DMS153 treated with DMSO at 0.1 percent for 48 hours (cell line): ENCODE results near the gene LUC7L2.
"Not testable (repeated sequence)": the region's sequence is repeated elsewhere in the genome, so short reads cannot be mapped to it uniquely, and the experiment has no call there.

Source experiments
- DNase-seq: peaks from one replicate; lab custom pipeline; 2025; ENCODE audit not compliant: unreplicated experiment; lab: John Stamatoyannopoulos, UW

LUC7L2 gene, protein sequence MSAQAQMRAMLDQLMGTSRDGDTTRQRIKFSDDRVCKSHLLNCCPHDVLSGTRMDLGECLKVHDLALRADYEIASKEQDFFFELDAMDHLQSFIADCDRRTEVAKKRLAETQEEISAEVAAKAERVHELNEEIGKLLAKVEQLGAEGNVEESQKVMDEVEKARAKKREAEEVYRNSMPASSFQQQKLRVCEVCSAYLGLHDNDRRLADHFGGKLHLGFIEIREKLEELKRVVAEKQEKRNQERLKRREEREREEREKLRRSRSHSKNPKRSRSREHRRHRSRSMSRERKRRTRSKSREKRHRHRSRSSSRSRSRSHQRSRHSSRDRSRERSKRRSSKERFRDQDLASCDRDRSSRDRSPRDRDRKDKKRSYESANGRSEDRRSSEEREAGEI

DNA sequence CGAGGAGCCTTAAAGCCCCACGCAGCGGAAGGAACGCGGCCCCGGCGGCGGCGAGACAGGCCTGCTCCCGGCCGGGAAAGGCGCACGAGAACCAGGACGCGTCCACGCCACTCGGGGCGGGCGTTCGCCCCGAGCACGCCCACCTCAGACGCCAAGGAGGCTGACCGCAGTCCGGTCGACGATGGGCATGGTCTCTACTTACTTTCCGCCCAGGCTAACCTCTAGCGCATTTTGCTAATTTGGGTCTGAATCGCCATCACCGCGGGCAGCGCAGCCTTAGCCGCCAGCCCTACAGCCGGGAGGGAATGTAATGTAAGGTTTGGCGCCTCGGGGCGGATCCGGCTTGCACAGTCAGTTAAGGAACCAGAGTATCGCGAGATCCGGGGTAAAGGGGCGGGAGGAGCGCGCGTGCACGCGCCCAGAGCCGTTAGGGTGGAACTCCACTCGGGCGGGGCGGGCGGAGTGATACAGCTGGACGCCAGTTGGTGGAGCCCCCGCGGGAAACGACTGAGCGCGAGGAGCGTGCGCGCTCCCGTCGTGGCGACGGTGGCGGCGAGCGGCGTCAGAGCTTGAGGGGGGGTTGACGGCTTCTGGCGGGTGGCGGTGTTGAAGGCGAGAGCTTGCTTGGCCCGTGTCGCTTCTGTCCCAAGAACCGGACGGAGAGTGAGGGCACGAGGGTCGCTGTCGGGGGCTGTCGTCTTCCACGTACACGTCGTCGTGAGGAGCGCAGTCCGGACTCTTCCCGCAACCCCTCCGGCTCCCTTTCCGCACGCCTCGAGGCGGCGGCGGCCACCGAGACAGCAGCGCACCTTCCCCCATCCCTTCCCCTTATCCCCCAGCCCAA lies at the start of gene LUC7L2:
Gene LUC7L2 (plus strand): TSS at position 529 of the 844 bp plus-strand sequence. CDS start 368 bp downstream, outside the sequence.
- DNase-seq = peak; percentile 96

DNA sequence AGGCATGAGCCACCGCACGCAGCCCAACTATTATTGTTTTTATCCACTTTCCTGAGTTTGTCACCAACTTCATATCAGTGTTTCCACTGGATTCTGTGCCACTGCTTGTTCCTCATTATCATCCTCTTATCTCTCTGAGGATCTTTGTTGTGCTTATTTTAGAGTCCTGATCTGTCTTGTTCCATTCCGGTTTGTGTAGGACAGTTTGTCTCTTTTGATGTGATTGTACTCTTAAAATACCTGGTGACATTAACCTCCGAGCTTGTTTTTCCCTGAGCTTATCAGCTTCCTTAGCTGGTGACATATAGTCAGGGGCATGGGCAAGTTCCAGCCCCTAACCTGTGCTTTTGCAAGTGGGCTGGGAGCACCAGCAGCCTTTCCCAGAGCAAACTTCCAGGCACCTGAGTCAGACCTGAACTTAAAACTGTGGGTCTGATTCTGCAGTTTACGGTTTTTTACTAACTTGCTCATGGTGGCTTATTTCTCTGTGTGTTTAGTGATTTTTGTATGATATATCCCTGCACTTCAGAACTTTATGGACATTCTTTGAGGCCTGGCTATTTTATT lies 41.7 kb upstream of the LUC7L2 start:
- no peak for DNase-seq

GRCh38 chr7:139321071-139321745 lies 38.5 kb upstream of the LUC7L2 start:
- DNase-seq = no peak

GRCh38 chr7:139324709-139325108 lies 35.0 kb upstream of the LUC7L2 start:
- DNase-seq = not testable (repeated sequence)

- DNase-seq = no peak
Observed at GRCh38 chr7:139328375-139328774, 31.3 kb upstream of the LUC7L2 start.

- DNase-seq = no peak
Observed at GRCh38 chr7:139329119-139329518, 30.6 kb upstream of the LUC7L2 start.

- DNase-seq = no peak
Observed at GRCh38 chr7:139330333-139331030, 29.2 kb upstream of the LUC7L2 start.

GRCh38 chr7:139332697-139333359 lies 26.9 kb upstream of the LUC7L2 start:
- no peak for DNase-seq

GRCh38 chr7:139333443-139333842 lies 26.3 kb upstream of the LUC7L2 start:
- DNase-seq = not testable (repeated sequence)

- DNase-seq = no peak
Observed at GRCh38 chr7:139334399-139335150, 25.1 kb upstream of the LUC7L2 start.

DNA sequence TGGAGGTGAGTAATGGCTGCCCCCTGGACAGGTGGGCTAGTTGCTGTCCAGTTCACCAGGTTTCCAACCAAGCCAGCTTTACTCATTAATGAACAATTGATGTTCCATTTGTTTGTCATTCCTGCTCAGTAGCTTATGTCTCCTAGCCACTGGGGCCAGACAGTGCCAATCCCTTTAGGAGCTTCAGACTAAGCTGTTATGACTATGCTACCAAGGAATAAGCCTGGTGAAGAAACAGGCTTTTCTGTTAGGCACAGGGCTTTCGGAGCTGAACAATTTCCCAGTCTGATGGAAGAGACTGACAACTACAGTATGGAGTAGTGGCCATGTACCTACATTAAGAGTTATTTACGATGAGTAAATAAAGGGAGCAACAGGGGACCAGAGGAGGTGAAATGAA lies 20.7 kb upstream of the LUC7L2 start:
- DNase-seq = no peak

DNA sequence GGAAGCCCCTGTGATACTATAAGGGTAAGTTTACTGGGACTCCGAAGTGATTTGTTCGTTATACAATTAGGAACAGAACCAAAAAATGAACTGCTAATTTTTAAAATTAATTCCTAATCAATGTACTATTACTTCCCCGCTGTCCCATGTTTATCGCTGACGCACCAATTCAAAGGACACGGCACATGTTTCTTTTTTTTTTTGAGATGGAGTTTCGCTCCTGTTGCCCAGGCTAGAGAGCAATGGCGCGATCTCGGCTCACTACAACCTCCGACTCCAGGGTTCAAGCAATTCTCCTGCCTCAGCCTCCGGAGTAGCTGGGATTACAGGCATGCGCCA lies 20.0 kb upstream of the LUC7L2 start:
- no peak for DNase-seq

GRCh38 chr7:139340037-139340807 lies 19.5 kb upstream of the LUC7L2 start:
- DNase-seq = peak; percentile 97

GRCh38 chr7:139340808-139341057 lies 19.0 kb upstream of the LUC7L2 start:
- DNase-seq = no peak

- peak; percentile 79 for DNase-seq
Observed at GRCh38 chr7:139341058-139341775, 18.5 kb upstream of the LUC7L2 start, which contains the start of gene FMC1. Gene FMC1 (plus strand): TSS chr7:139341337. CDS start chr7:139341385, 48 bp downstream.

DNA sequence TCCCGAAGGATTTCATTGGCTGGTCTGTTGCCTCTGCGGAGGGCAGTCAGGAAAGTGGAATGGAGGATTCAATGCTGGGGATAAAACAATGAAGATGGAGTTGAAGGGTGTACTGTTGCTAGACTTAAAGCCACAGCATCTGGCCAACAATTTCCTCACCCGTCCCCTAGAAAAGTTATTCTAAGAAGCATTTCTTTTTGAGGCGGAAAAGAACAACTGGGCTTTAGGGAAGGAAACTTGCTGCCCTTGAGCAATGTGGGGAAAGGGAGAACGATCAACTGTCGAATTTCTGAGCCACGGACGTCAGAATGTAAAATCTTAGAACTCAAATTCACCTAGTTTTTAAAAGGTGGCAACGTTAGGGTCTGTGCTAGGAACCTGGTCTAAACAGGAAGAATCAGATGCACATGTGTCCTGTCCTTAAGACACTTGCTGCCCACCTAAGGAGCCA lies 17.9 kb upstream of the LUC7L2 start:
- peak; percentile 88 for DNase-seq

DNA sequence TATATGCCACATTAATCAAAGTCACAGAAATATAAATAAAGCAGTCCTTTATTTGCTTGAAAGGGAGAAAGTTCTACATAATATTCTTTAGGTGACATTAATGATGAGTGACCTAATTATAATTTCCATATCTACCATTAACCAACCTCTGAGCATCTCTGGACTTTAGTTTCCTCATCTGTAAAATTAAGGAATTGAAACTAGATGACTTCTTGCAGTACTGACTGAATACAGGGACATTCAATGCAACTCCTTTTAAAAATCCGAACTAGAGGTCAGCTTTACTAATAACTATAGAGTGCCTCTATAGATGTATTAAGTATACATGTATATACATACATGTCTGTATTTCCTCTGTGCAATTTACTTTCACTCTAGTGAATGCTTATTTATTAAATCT lies 14.7 kb upstream of the LUC7L2 start:
- DNase-seq = no peak

DNA sequence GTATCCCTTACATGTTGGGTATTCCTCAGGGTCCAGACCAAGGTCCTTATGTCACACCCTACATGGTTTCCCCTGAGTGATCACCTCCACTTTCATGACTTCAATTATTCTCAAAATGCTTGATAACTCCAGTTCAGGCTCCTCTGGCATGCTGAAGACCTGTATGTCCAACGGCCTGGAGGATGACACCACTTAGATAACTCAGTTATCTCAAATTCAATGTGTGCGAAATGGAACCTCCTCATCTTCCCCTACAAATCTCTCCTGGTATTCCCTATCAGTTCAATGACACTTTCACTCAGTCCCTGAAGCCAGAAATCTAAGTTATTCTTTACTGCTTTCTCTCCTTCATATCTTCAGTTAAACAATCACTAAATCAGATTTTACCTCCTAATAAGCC lies 8.7 kb upstream of the LUC7L2 start:
- no peak for DNase-seq
